Stimulated activated CD8-positive, alpha-beta memory T cell treated with anti-CD3 and anti-CD28 coated beads, Interleukin-2, amount 100 ng/mL, for 48 hours (primary cell): Measurements from ENCODE around the gene DFFB.
A peak's percentile ranks its signal among the peaks of the same experiment; 100 is the strongest.
"Not testable (repeated sequence)": the region's sequence is repeated elsewhere in the genome, so short reads cannot be mapped to it uniquely, and the experiment has no call there.

Experiments used
- DNase-seq, 2 donors: peaks; one replicate each; pipeline ENCODE4 v3.0.0-alpha.2; 2020; ENCODE audit warnings: low read depth in 2 of 2

The DFFB gene

GRCh38 chr1:3856923-3857790, at the start of gene DFFB, which contains the start of gene CEP104:
Gene DFFB (plus strand): TSS chr1:3857476. CDS start chr1:3857604, 128 bp downstream.
Gene CEP104 (minus strand): TSS chr1:3857211. CDS start chr1:3852407, 4,804 bp downstream.
- peak; percentile 91 to 92 for DNase-seq

GRCh38 chr1:3807769-3808168, 49.5 kb upstream of the DFFB start:
- DNase-seq: no peak

GRCh38 chr1:3809680-3810079, 47.6 kb upstream of the DFFB start:
- no peak for DNase-seq

- not testable (repeated sequence) for DNase-seq
These were observed 47.0 kb upstream of the DFFB start for GRCh38 chr1:3810149-3810761.

- DNase-seq: no peak
These were observed 45.7 kb upstream of the DFFB start for GRCh38 chr1:3811595-3811911.

- no peak for DNase-seq
These were observed 43.2 kb upstream of the DFFB start for GRCh38 chr1:3814065-3814464.

- DNase-seq: no peak
These were observed 42.3 kb upstream of the DFFB start for GRCh38 chr1:3814771-3815561.

- DNase-seq: no peak
These were observed 40.7 kb upstream of the DFFB start for GRCh38 chr1:3816331-3817137.

GRCh38 chr1:3817138-3817740, 40.0 kb upstream of the DFFB start:
- DNase-seq: no peak

GRCh38 chr1:3817821-3818597, 39.3 kb upstream of the DFFB start:
- DNase-seq: no peak

- no peak for DNase-seq
These were observed 37.5 kb upstream of the DFFB start for GRCh38 chr1:3819771-3820200.

GRCh38 chr1:3820316-3820715, 37.0 kb upstream of the DFFB start:
- no peak for DNase-seq

GRCh38 chr1:3821004-3821403, 36.3 kb upstream of the DFFB start:
- DNase-seq: no peak

- no peak for DNase-seq
These were observed 35.8 kb upstream of the DFFB start for GRCh38 chr1:3821447-3821846.

GRCh38 chr1:3821908-3822307, 35.4 kb upstream of the DFFB start:
- DNase-seq: no peak

GRCh38 chr1:3822421-3822820, 34.9 kb upstream of the DFFB start:
- DNase-seq: no peak

GRCh38 chr1:3824650-3825049, 32.6 kb upstream of the DFFB start:
- DNase-seq: no peak

GRCh38 chr1:3825356-3825755, 31.9 kb upstream of the DFFB start:
- no peak for DNase-seq

GRCh38 chr1:3827813-3828307, 29.4 kb upstream of the DFFB start:
- no peak for DNase-seq

GRCh38 chr1:3828391-3828790, 28.9 kb upstream of the DFFB start:
- no peak for DNase-seq
